ENCODE results near the gene MCEMP1.

GRCh38 chr19:7681340-7682174 lies 4.7 kb downstream of the MCEMP1 start:
- TF ChIP-seq POLR2A (IDR thresholded peaks at IDR 0.05; ENCODE audit: low read depth, low read length): peak; percentile 32; the same call in 1 of the 2 replicates
- no peak for TF ChIP-seq POLR2AphosphoS5 (IDR thresholded peaks at IDR 0.05; ENCODE audit: low read depth, low read length)
